CD14-positive monocyte (primary cell): ENCODE data around the gene CHD6. TPM values are rescaled to one million over a fixed set of nuclear protein-coding genes. Genes with fewer than 3 reads are reported as not detected.

Source experiments
- DNase-seq, 3 donors: peaks; one replicate each; pipeline ENCODE4 v3.0.0-alpha.2; 2011 to 2022
- H2AFZ ChIP-seq: 2 replicates; pipeline ENCODE4 v1.6.0; 2012; ENCODE audit warnings: mild to moderate bottlenecking, low read depth, low read length, inconsistent platforms; ENCODE audit not compliant: insufficient read depth, poor library complexity, severe bottlenecking
- H3K27ac ChIP-seq, 2 donors: 1 replicate in 1 of 2; 2 replicates in 1 of 2; pipeline ENCODE4 v1.5.1; 2012 to 2013; ENCODE audit warnings: low read length in 2 of 2, control low read depth in 1 of 2, inconsistent platforms in 1 of 2, low read depth in 1 of 2, mild to moderate bottlenecking in 1 of 2
- H3K27me3 ChIP-seq, 2 donors: one replicate each; pipeline versions ENCODE4 v1.6.0 to v1.6.1; 2011 to 2013; ENCODE audit warnings: low read length in 2 of 2; ENCODE audit not compliant: control insufficient read depth in 2 of 2, insufficient read depth in 2 of 2
- H3K36me3 ChIP-seq, 2 donors: replicated peaks in 1 of 2; 1 replicate in 1 of 2; 2 replicates in 1 of 2; pipeline versions ENCODE4 v1.5.1 to v1.6.1; 2012 to 2013; ENCODE audit warnings: low read length in 2 of 2, control low read depth in 1 of 2, inconsistent platforms in 1 of 2, mild to moderate bottlenecking in 1 of 2; ENCODE audit not compliant: insufficient read depth in 2 of 2, control insufficient read depth in 1 of 2
- H3K4me1 ChIP-seq, 2 donors: 1 replicate in 1 of 2; 2 replicates in 1 of 2; pipeline versions ENCODE4 v1.5.1 to v1.6.1; 2012 to 2013; ENCODE audit warnings: low read length in 2 of 2, control low read depth in 1 of 2, inconsistent platforms in 1 of 2, mild to moderate bottlenecking in 1 of 2, moderate library complexity in 1 of 2; ENCODE audit not compliant: insufficient read depth in 2 of 2, control insufficient read depth in 1 of 2
- H3K4me2 ChIP-seq: replicated peaks from 2 replicates; pipeline ENCODE3; 2012; ENCODE audit warnings: low read length, moderate library complexity, mild to moderate bottlenecking; ENCODE audit not compliant: poor library complexity, severe bottlenecking; ENCODE audit errors: extremely low read depth
- H3K4me3 ChIP-seq, 3 experiments: fragments of 200-600 bp in 1 of 3; sonication (generic) in 1 of 3; replicated peaks in 1 of 3; 1 replicate in 2 of 3; 2 replicates in 1 of 3; pipeline ENCODE4 v1.5.1; 2011 to 2013; ENCODE audit warnings: low read length in 3 of 3, mild to moderate bottlenecking in 3 of 3, control low read depth in 2 of 3, low read depth in 2 of 3, inconsistent platforms in 1 of 3, moderate library complexity in 1 of 3
- H3K79me2 ChIP-seq: 2 replicates; pipeline ENCODE4 v1.6.0; 2012; ENCODE audit warnings: mild to moderate bottlenecking, control low read depth, inconsistent platforms, low read length, moderate library complexity; ENCODE audit not compliant: insufficient read depth
- H3K9ac ChIP-seq: 2 replicates; pipeline ENCODE4 v1.6.0; 2017; ENCODE audit warnings: low read length, mild to moderate bottlenecking; ENCODE audit not compliant: insufficient read depth, poor library complexity, severe bottlenecking
- H3K9me3 ChIP-seq, 2 donors: replicated peaks in 1 of 2; 1 replicate in 1 of 2; 2 replicates in 1 of 2; pipeline versions ENCODE4 v1.5.1 to v1.6.1; 2012 to 2013; ENCODE audit warnings: low read length in 2 of 2, control low read depth in 1 of 2; ENCODE audit not compliant: control insufficient read depth in 1 of 2, insufficient read depth in 1 of 2
- H4K20me1 ChIP-seq: 2 replicates; pipeline ENCODE4 v1.6.0; 2012; ENCODE audit warnings: mild to moderate bottlenecking, low read length, control low read depth, moderate library complexity; ENCODE audit not compliant: insufficient read depth
- H3K27ac Mint-ChIP-seq, 7 donors: one replicate each; pipeline ENCODE4 v1.8.0; 2020; ENCODE audit warnings: mild to moderate bottlenecking in 7 of 7, mixed read lengths in 7 of 7, moderate library complexity in 6 of 7, inconsistent platforms in 2 of 7
- H3K27me3 Mint-ChIP-seq, 3 donors: one replicate each; pipeline ENCODE4 v1.8.0; 2021 to 2022; ENCODE audit warnings: low read depth in 3 of 3, mild to moderate bottlenecking in 3 of 3, mixed read lengths in 3 of 3, moderate library complexity in 3 of 3, inconsistent platforms in 1 of 3
- H3K36me3 Mint-ChIP-seq, 2 donors: one replicate each; pipeline ENCODE4 v1.8.0; 2020; ENCODE audit warnings: mixed read lengths in 2 of 2, inconsistent platforms in 1 of 2, mild to moderate bottlenecking in 1 of 2
- H3K4me1 Mint-ChIP-seq: one replicate; pipeline ENCODE4 v1.8.0; 2020; ENCODE audit warnings: mild to moderate bottlenecking, mixed read lengths
- H3K4me3 Mint-ChIP-seq, 2 donors: one replicate each; pipeline ENCODE4 v1.8.0; 2020; ENCODE audit warnings: mild to moderate bottlenecking in 2 of 2, mixed read lengths in 2 of 2, moderate library complexity in 1 of 2
- H3K9me3 Mint-ChIP-seq, 7 donors: one replicate each; pipeline ENCODE4 v1.8.0; 2020 to 2022; ENCODE audit warnings: mixed read lengths in 7 of 7, mild to moderate bottlenecking in 6 of 7, moderate library complexity in 6 of 7, inconsistent platforms in 2 of 7
- WGBS: methylation state at CpG from one replicate; pipeline ENCODE4 v1.1.5; 2013; ENCODE audit warnings: missing lambda C conversion rate; ENCODE audit not compliant: insufficient coverage; 5-methylcytosine and 5-hydroxymethylcytosine counted together
- intact Hi-C, 2 donors: fragments of 100-400 bp; cut with micrococcal nuclease; formaldehyde crosslinking; loops; one replicate each; pipeline versions ENCODE4 v1.15.0 to v1.15.1; 2023
- polyA plus RNA-seq, 3 donors: library from polyadenylated mRNA; depleted of rRNA in 1 of 3; unstranded in 2 of 3; stranded (reverse) in 1 of 3; fragments of 300-500 nt in 2 of 3; fragments of >200 nt in 1 of 3; fragmentation: Illumina TruSeq in 2 of 3; gene quantifications; 1 replicate in 2 of 3; 2 replicates in 1 of 3; pipeline ENCODE4 v1.2.3, GENCODE V29; 2012 to 2021
- TF ChIP-seq, protein P1 (sequence below): fragments of 200-600 bp; IDR thresholded peaks from one replicate; pipeline ENCODE4 v1.8.0; 2022; ENCODE audit warnings: antibody characterized with exemption, mild to moderate bottlenecking

CHD6 gene
- polyA plus RNA-seq, 3 donors, result 12.9 to 19.6 (median 13.0) TPM

DNA sequence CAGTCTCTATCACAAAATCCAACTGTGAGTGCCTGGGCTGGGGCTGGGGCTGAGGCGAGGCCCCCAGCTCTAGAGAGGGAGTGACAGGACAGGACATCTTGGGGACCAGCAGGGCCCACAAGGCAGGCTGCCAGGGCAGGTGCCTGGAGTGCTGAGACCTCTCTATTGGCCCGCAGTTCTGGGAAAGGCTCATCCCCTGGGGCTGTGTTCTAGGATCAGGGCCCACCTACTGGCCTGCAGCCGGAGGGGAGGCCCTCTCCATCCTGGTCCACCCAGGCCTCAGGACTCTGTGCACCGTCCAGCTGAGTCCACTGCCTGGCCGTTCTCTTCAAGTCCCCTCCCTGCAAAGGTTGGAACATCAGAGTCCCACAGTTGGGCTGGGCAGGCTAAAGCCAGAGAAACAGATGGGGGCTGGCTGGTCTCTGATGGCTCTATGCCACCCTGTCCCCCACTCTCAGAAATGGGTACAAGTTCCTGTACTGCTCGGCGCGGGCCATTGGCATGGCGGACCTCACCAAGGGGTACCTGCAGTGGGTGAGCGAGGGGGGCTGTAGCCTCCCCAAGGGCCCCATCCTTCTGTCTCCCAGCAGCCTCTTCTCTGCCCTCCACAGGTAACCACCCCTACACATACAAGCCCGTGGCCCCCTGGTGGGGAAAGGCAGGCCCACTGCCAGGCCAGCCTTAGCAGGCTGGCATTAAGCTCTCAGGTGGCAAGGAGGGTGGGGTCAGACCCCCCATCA lies 260.6 kb downstream of the CHD6 start:
- Histone ChIP-seq H3K79me2 (no peaks in the 10 kb centered on the region), H3K4me1 (no peaks in the 10 kb centered on the region), H3K9me3 (no peaks in the 10 kb centered on the region), H3K36me3 (no peaks in the 10 kb centered on the region), H4K20me1 (no peaks in the 10 kb centered on the region), H3K4me3 (no peak overlapping the region), H3K27ac (no peak overlapping the region), H3K9ac (no peak overlapping the region), H2AFZ (no peak overlapping the region), H3K4me2 (no peak overlapping the region), H3K27me3 (no peaks in the 10 kb centered on the region)
- Mint-ChIP-seq H3K9me3 (peaks cover 0 to 4% (median 0%) of the 10 kb centered on the region in 7 donors), H3K4me1 (no peaks in the 10 kb centered on the region), H3K4me3 (no peak overlapping the region), H3K27me3 (peaks cover 6 to 15% (median 10%) of the 10 kb centered on the region in 3 donors), H3K36me3 (no peaks in the 10 kb centered on the region), H3K27ac (no peak overlapping the region)
- intact Hi-C loops, result no loop called here
- TF ChIP-seq, protein P1, sequence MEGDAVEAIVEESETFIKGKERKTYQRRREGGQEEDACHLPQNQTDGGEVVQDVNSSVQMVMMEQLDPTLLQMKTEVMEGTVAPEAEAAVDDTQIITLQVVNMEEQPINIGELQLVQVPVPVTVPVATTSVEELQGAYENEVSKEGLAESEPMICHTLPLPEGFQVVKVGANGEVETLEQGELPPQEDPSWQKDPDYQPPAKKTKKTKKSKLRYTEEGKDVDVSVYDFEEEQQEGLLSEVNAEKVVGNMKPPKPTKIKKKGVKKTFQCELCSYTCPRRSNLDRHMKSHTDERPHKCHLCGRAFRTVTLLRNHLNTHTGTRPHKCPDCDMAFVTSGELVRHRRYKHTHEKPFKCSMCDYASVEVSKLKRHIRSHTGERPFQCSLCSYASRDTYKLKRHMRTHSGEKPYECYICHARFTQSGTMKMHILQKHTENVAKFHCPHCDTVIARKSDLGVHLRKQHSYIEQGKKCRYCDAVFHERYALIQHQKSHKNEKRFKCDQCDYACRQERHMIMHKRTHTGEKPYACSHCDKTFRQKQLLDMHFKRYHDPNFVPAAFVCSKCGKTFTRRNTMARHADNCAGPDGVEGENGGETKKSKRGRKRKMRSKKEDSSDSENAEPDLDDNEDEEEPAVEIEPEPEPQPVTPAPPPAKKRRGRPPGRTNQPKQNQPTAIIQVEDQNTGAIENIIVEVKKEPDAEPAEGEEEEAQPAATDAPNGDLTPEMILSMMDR, result no peak
- 98% methylated on average over 7 of the region's 11 CpGs for WGBS
- DNase-seq, result no peak

DNA sequence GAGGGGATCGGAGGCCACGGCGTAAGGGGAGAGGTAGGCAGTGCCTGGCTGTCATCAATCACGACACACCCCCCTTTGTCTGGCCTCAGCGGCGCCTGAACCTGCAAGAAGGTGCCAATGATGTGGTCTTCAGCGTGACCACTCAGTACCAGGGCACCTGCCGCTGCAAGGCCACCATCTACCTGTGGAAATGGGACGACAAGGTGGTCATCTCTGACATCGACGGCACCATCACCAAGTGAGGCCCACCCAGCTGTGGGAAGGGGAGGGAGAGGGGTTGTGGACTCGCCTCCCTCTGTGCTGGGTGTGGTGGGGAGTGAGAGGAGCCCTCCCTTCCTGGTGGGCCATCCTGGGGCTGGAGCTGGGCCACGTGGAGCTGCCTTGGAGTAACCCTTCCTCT lies 261.2 kb downstream of the CHD6 start:
- Mint-ChIP-seq H3K9me3 (peaks cover 0 to 4% (median 0%) of the 10 kb centered on the region in 7 donors), H3K36me3 (no peaks in the 10 kb centered on the region), H3K27ac (no peak overlapping the region), H3K27me3 (peaks cover 4 to 17% (median 15%) of the 10 kb centered on the region in 3 donors), H3K4me1 (no peaks in the 10 kb centered on the region), H3K4me3 (no peak overlapping the region)
- Histone ChIP-seq H3K27me3 (no peaks in the 10 kb centered on the region), H3K9ac (no peak overlapping the region), H3K4me1 (no peaks in the 10 kb centered on the region), H2AFZ (no peak overlapping the region), H3K9me3 (no peaks in the 10 kb centered on the region), H4K20me1 (no peaks in the 10 kb centered on the region), H3K27ac (no peak overlapping the region), H3K4me3 (no peak overlapping the region), H3K4me2 (no peak overlapping the region), H3K79me2 (no peaks in the 10 kb centered on the region), H3K36me3 (no peaks in the 10 kb centered on the region)
- intact Hi-C loops, result no loop called here
- TF ChIP-seq, protein P1, result no peak
- DNase-seq, result no peak
- 90% methylated on average over 11 of the region's 13 CpGs for WGBS
